Endometrial microvascular endothelial cells (primary cell): ENCODE data around the gene SRRM2. TPM values are rescaled to one million over a fixed set of nuclear protein-coding genes. Genes with fewer than 3 reads are reported as not detected.

Experiments
- in situ Hi-C: cut with HindIII; loops from 2 replicates; pipeline ENCODE4 v1.10.0; 2017; ENCODE audit warnings: low sequenced_read_pairs, low pct_unique_long_range_greater_than_20kb; ENCODE audit errors: inconsistent ontology term
- total RNA-seq: library from RNA; depleted of rRNA; stranded (reverse); fragments of >200 nt; gene quantifications from one replicate; pipeline ENCODE4 v1.2.3, GENCODE V29; 2015; ENCODE audit errors: inconsistent ontology term

The SRRM2 gene
- total RNA-seq, result 69.5 TPM

- in situ Hi-C loops, result no loop called here
Measured at GRCh38 chr16:2752035-2752849, at the start of gene SRRM2. TSS of gene SRRM2 (plus strand) at chr16:2752638. CDS start at chr16:2756365, 3,727 bp downstream.

GRCh38 chr16:2702871-2703745 is 49.3 kb upstream of the SRRM2 start:
- in situ Hi-C loops, result no loop called here

- in situ Hi-C loops, result no loop called here
Measured at GRCh38 chr16:2704166-2704982, 48.1 kb upstream of the SRRM2 start.

DNA sequence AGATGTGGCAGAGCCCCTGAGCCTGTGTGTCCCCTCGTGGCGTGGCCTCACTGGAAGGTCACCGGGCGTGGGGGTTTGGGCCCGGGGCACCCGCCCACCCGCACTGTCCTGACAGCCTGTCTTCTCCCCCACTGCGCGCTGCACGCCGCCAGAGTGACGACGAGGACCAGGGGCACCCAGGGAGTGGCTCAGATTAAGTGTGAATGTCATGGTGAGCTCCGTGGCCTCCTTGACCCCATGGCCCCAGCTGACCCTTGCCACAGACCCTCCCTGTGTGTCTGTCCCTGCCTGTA is 47.5 kb upstream of the SRRM2 start:
- in situ Hi-C loops, result no loop called here

GRCh38 chr16:2705351-2705750 is 47.1 kb upstream of the SRRM2 start:
- in situ Hi-C loops, result no loop called here

DNA sequence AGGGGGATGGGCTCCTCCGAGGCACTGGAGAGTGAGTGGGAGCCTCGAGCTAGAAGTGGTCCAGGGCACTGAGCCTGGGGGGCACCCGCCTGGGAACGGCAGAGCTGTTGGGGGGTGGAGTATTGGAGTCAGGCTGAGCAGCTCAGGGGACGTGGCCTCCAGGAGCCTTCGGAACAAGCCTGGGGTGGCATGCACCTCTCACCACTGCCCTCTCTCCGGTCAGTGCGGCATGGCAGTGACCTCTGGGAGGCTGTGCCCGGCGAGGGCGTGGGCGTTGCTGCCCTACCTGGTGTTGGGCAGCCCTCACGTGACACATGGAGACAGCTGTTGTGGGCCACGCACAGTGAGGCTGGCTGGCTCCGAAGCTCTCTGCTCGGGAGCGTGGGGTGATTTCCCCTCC is 46.4 kb upstream of the SRRM2 start:
- in situ Hi-C loops, result no loop called here

DNA sequence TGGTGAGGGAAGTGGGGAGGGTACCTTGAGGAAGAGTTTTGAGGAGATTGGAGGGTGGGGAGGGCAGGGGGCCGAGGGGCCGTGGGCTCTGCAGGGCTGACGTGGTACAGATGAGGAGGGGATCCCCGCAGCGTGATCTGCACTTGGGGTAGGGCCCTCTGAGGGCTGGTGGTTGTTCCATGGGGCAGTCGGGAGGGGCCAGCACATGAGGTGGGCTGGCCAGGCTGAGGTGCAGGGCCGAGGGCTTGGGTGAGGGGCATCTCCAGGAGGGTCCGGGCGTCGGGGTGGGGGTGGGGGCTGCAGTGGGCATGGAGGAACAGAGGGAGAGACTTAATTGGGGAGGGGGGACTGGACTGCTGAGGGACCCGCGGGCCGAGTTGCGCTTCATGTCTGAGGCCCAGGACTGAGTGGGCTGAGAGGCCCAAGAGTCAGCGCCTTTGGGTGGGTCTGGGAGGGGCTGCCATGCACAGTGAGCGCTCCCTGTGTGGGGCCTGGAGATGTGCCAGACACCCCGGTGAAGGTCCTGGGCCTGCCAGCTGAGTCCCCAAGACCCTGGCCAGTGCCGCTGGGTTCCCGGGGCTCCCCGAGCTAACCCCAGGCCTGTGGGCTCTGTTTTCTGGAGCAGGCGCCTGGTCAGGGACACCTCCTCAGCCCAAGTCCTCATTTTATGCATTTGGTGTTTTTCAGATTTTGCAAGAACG is 45.7 kb upstream of the SRRM2 start:
- in situ Hi-C loops, result no loop called here

DNA sequence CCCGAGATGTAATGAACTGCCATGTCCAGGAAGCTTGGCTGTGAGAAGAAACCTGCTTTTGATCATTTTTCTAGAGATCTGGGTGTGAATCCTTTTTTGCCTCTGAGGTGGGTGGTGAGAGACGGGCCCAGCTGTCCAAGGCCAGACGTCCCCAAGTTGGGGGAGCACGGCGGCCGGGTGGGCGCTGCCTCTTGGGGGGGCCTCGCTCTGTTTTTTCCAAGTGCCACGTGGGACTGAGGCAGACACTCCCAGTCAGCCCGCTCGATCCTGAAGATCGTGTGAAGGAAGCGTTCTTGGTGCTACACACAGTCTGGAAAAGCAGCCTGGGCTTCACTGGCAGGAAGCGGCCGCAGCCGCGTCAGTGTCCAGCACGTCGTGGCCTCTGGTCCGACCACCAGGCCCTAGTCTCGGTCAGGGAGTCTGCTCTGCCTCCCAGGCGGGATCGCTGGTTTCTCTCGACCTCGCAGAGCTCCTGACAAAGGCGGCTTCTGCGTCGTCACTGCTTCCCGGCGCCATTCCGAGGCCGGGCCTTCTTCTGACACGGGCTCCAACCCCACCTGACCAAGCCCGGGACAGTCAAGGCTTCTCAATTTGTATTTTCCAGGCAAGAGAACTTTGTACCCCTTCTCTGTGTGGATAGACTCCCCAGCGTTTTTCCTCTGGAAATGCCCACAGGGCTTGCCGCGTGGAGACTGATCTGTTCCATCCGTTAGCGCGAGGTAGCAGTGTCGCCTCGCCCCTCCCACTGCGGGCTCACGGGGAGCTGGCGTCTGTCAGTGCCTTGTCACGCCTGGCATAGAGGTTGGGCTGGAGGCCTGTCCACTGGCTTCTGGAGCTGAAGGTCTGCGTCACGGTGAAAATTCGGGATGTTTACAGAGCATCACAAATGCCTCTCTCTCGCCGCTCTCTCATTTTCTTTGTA is 44.8 kb upstream of the SRRM2 start:
- in situ Hi-C loops, result no loop called here

DNA sequence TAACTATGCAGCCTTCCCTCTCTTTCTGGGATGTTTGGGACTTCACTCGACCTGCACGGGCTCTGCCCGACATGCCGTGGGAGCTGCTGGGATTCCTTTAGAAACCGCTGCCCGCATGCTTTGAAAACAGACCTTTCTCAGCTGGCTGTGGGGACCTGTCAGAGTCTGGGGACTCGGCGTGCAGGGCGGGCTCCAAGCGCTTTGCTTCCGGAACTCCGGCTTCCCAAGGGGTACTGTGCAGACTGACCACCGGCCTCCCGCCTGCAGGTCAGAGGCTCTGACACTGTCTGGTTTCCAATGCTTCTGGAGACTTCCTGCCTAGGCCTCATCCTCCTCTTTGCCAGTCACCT is 44.2 kb upstream of the SRRM2 start:
- in situ Hi-C loops, result no loop called here

DNA sequence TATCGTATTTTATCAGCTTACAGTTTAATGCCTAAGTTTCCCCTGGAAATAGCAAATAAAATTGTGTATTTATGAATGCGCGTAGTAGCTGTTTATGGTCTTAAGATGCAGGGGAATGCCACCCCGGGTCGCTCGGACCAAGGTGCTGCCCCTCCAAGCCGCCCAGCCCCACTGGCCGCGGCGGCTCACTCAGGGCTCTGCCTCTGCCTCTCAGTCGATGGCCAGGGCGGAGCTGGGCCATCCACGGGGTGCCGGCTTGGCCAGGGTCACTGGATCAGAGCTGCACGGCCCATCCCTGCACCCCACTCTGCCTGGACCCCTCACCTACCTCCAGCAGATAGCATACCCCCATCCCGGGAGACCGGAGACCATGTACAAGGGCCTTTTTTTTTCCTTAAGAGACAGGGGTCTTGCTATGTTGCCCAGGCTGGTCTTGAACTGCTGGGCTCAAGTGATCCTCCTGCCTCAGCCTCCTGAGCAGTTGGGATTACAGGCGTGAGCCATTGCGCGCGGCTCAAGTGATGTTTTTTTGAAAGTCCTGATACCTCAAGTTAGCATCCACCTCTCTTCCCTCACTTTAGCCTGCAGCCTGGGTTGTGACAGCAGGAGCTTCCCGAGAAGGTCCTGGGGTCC is 43.4 kb upstream of the SRRM2 start:
- in situ Hi-C loops, result no loop called here

GRCh38 chr16:2709588-2709984 is 42.9 kb upstream of the SRRM2 start:
- in situ Hi-C loops, result no loop called here

DNA sequence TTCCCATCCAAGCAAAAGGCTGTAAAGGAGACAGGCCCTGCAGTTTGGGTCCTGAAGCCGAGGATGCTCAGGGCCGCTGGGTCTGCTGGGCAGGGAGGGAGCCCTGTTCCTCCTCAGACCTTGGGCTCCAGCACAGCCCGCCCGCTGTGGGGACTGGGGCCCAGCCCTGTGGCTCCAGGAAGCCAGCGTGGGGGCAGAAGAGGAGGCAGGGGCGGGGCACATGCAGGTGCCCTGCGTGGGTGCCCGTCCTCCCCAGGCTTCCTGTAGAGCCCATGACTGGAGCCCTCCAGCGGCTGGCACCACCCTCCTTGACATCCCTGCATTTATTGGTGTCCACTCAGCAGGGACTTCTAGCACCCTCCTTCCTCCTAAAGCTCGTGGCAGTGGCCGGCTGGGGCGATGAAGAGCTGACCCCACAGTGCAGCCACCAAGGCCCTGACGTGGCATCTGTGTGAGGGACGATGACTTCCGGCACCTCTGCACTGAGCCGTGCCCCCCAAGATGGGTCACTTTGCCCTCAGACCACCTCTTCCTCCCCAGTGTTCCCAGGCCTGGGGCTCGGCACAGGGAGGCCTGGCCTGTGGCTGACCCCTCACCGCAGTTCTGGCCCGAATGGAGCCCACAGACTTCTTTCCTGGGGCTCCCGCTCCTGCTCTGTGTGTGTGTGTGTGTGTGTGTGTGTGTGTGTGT is 42.3 kb upstream of the SRRM2 start:
- in situ Hi-C loops, result no loop called here

- in situ Hi-C loops, result no loop called here
Measured at GRCh38 chr16:2710711-2711231, 41.7 kb upstream of the SRRM2 start.

GRCh38 chr16:2711370-2712062 is 40.9 kb upstream of the SRRM2 start:
- in situ Hi-C loops, result no loop called here

GRCh38 chr16:2712063-2712441 is 40.4 kb upstream of the SRRM2 start:
- in situ Hi-C loops, result no loop called here

DNA sequence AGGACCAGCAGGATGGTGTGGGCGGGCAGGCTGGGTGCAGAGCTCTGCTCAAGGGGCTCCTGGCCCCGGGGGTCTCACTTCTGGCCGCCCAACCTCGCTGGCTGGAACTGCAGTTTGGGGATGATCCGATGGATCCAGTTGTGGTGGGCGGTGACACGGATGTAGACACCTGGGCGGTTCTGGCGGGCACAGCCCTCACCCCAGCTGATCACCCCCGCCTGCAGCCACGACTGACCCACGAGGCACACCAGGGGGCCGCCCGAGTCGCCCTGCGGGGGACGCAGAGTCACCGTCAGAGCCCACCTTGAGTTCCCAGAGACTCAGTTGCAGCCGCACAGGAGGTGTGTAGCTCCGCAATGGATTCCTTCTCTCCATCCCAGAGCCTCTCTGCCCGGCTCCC is 39.9 kb upstream of the SRRM2 start:
- in situ Hi-C loops, result no loop called here
